Central memory CD8-positive, alpha-beta T cell (primary cell): ENCODE results near the gene ELF1.

Experiments
- ATAC-seq: fragments of 150-1000 bp; cut with Tn5 transposase; replicated peaks from 2 replicates; pipeline ENCODE4 v1.10.0; 2022; ENCODE audit warnings: mild to moderate bottlenecking, moderate FRiP score, moderate number of reproducible peaks; ENCODE audit not compliant: poor library complexity, severe bottlenecking; ENCODE audit errors: extremely low read depth
- DNase-seq, 2 donors: peaks; one replicate each; pipeline ENCODE4 v3.0.0; 2021; ENCODE audit warnings: low spot score in 2 of 2
- H3K27ac Mint-ChIP-seq: one replicate; pipeline ENCODE4 v1.8.0; 2022; ENCODE audit warnings: low read depth, mild to moderate bottlenecking, moderate library complexity, mixed read lengths
- H3K27me3 Mint-ChIP-seq: one replicate; pipeline ENCODE4 v1.8.0; 2022; ENCODE audit warnings: mixed read lengths
- H3K36me3 Mint-ChIP-seq: one replicate; pipeline ENCODE4 v1.8.0; 2022; ENCODE audit warnings: mild to moderate bottlenecking, moderate library complexity, mixed read lengths; ENCODE audit not compliant: insufficient read depth
- H3K4me1 Mint-ChIP-seq: one replicate; pipeline ENCODE4 v1.8.0; 2022; ENCODE audit warnings: mixed read lengths
- H3K4me3 Mint-ChIP-seq: one replicate; pipeline ENCODE4 v1.8.0; 2022; ENCODE audit warnings: mild to moderate bottlenecking, moderate library complexity, mixed read lengths
- H3K9me3 Mint-ChIP-seq: one replicate; pipeline ENCODE4 v1.8.0; 2022; ENCODE audit warnings: mixed read lengths

The ELF1 gene

GRCh38 chr13:41019011-41019487, at the start of gene ELF1:
Gene ELF1, minus strand, starts transcription at chr13:41019316. Its CDS starts 37,262 bp downstream, at chr13:40982054.
- peak in 1 of 2 donors; percentile 44 for DNase-seq
- Mint-ChIP-seq H3K4me3 (peak within 1 kb of the TSS; percentile 81), H3K27ac (peak within 1 kb of the TSS; percentile 100), H3K27me3 (no peaks in the 10 kb centered on the region), H3K36me3 (peaks cover 10% of the 10 kb centered on the region), H3K9me3 (no peaks in the 10 kb centered on the region), H3K4me1 (peaks cover 48% of the 10 kb centered on the region)
- peak; percentile 91 for ATAC-seq

DNA sequence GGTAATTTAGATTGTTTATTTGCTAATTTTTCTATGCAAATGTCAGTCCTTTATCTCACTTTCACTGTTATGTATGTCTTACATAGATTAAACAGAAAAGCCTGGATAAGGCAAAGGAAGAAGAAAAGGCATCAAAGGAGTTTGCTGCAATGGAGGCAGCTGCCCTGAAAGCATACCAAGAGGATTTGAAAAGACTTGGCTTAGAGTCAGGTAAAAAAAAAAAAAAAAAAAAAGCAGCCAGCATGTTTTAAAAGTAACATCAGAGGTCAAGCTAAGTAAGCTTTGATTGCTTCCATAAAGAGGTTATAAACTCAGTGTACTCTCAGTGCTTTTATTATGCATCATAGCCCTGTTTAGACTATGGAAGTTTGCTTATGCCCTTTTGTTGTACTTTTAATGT, 46.0 kb upstream of the ELF1 start:
- ATAC-seq (no peak), DNase-seq (no peak)

DNA sequence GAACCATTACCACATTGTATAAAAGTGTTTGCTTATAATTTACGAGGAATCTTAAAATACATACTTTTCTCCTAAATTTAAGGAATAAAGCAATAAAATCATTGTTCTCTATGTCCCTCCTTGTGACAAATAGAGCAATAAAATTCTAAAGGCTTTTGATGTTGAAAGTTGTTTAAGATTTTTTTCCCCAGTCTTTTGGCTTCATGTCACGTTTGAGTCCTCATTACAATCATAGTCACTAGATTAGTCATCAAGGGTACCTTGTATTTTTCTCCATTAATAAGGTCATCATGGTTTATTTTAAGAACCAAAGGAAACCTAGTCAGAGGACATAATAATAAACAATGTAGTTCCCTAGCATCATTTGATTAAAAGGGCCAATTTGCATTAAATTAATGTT, 45.4 kb upstream of the ELF1 start:
- Mint-ChIP-seq H3K36me3 (peaks cover 59% of the 10 kb centered on the region), H3K27me3 (no peaks in the 10 kb centered on the region), H3K4me3 (no peak overlapping the region), H3K9me3 (no peaks in the 10 kb centered on the region), H3K4me1 (peaks cover 28% of the 10 kb centered on the region), H3K27ac (no peak overlapping the region)
- DNase-seq (no peak), ATAC-seq (no peak)

More for the DNA sequence above, 46.0 kb upstream of the ELF1 start:
- Mint-ChIP-seq H3K4me3 (no peak overlapping the region), H3K36me3 (peaks cover 58% of the 10 kb centered on the region), H3K4me1 (peaks cover 24% of the 10 kb centered on the region), H3K27ac (no peak overlapping the region), H3K9me3 (no peaks in the 10 kb centered on the region), H3K27me3 (no peaks in the 10 kb centered on the region)

DNA sequence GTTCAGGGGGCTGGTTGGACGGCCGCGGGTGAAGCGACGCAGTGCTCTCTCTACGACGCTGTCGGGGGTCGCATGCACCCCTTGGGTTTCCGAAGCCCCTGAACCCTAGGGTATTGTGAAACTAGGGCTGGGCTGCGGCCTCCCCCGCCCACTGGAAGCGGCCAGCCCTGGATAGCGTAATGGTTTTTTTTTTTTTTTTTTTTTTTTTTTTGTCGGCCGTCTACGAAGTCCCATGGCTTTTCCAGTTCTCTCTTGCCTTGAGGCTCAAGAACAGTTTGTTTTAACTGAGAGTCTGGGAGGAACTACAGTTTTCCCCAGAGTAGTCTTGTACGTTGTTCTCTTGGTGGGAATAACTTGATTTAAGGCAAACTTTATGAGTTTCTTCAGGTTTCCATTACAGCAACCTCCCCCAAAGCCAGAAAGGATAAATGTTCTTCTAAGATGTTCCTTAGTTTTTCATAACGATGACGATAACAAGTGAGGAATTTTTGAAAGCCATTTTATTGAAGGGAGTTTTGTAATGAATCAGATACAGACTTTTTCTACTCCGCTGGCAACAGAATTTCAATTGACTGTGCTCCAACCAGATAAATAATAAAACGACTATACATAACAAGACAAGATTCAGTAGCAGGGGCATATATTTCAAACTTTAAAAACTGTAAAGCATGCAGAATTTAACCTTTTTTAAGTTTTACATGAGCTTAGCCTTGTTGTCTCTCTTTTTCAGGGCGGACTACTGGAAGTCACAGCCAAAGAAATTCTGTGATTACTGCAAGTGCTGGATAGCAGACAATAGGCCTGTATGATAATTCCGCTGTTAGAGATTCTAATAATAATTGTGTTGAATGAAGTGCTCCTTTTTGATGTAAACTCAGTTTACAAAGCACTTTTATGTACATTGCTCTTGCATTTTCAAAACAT, 43.1 kb upstream of the ELF1 start:
- Mint-ChIP-seq H3K27me3 (no peaks in the 10 kb centered on the region), H3K36me3 (peaks cover 51% of the 10 kb centered on the region), H3K9me3 (no peaks in the 10 kb centered on the region), H3K27ac (peak overlapping the region; percentile 99), H3K4me3 (peak overlapping the region; percentile 100), H3K4me1 (peaks cover 40% of the 10 kb centered on the region)
- DNase-seq (no peak), ATAC-seq (peak; percentile 7)

DNA sequence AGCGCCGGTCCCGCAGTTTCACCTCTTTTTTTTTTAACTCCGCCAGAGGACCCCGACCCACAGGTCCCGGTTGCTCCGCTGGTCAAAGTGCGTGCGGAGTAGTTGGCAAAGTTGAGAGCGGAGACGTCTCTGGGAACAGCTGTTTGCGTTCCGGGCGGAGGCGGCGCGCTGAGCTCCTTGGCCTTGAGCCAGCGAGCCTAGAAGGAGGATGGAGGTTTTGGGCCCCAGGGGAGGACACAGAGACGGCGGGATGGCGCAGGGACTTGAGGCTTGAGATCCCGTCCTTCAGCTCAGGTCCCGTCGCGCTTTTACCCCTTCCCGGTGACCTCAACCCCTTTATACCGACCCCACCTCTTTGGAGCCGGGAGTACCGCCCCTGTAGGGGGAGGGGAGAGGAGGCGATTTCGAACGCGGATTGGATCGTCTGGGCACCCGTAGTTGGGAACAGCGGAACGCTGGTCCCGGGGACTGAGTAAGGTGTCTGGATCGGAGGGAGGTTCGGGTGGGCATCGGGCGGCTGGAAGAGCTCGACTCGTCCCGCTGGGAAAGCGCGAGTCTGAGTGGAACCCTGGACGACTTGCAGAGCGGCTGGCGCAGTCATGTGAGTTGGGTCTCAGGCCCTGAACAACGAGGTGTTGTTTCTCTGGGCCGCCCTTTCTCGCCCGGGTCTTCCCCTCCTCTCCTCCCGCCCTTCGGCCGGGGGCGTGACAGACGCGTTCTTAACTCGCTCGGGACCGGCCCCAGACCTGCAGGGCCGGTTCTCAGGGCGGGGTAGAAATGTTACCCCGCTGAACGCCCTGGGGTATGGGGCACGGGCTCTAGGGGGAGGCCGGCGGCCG, 42.2 kb upstream of the ELF1 start, which contains the start of gene WBP4:
TSS of gene WBP4 (plus strand) at position 435 of the 839 bp plus-strand sequence. CDS start at position 600, 165 bp downstream.
- no peaks in the 10 kb centered on the region for H3K9me3 Mint-ChIP-seq
- H3K4me1 Mint-ChIP-seq: peaks cover 45% of the 10 kb centered on the region
- DNase-seq (peak; percentile 81 to 83), ATAC-seq (peak; percentile 61)
- peak within 1 kb of the TSS; percentile 99 for H3K27ac Mint-ChIP-seq
- H3K4me3 Mint-ChIP-seq: peak within 1 kb of the TSS; percentile 100
- H3K36me3 Mint-ChIP-seq: peaks cover 42% of the 10 kb centered on the region
- H3K27me3 Mint-ChIP-seq: no peaks in the 10 kb centered on the region

DNA sequence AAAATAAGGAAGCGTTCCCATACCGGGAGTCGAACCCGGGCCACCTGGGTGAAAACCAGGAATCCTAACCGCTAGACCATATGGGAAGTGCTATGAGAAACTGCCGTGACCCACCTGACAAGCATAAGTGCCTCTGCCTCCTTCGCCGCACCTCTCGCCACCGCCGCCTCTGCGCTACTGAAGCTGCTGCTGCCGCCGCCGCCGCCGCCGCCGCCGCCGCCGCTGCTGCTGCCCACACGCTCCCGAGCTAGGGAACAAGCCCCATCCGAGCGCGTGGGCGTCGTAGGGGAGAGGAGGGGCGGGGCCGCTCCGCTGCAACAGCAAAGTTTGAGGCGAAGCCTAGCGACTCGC, 41.6 kb upstream of the ELF1 start:
- Mint-ChIP-seq H3K27me3 (no peaks in the 10 kb centered on the region), H3K4me3 (peak overlapping the region; percentile 100), H3K27ac (peak overlapping the region; percentile 99), H3K9me3 (no peaks in the 10 kb centered on the region), H3K36me3 (peaks cover 38% of the 10 kb centered on the region), H3K4me1 (peaks cover 49% of the 10 kb centered on the region)
- DNase-seq: peak; percentile 65 to 78
- ATAC-seq: peak; percentile 74

DNA sequence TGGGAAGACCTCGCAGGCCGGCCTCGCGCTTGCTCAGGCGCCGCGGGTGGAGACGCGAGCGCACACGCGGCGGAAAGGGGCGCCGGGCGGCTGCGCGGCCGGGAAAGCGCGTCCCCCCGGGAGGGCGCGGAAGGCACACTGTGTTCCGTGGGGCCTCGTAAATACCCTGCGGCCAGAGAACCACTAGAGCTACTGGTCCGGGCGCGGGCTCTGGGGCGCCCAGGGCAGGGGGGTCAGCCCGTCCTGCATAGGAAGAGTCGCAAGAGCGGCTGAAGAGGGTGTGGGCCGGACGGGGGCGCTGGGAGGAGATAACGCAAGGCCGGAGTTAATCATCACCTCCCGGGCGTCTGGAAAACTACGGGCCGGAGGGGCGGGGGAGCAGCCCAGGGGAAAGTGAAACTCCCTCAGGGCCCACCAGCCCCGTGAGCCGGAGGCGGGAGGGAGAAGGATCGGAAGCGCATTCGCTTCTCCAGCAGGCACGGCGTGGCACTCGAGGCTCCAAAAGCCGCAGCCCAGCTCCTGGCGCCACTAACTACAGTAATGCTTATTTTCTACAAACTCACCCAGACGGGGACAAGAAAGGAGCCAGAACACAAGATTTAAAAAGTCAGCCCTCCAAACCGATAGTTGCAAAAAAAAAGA, 41.1 kb upstream of the ELF1 start:
- ATAC-seq: peak; percentile 24
- peaks cover 52% of the 10 kb centered on the region for H3K4me1 Mint-ChIP-seq
- peaks cover 33% of the 10 kb centered on the region for H3K36me3 Mint-ChIP-seq
- peak; percentile 39 to 41 for DNase-seq
- H3K9me3 Mint-ChIP-seq: no peaks in the 10 kb centered on the region
- peak overlapping the region; percentile 99 for H3K27ac Mint-ChIP-seq
- H3K4me3 Mint-ChIP-seq: peak overlapping the region; percentile 100
- H3K27me3 Mint-ChIP-seq: no peaks in the 10 kb centered on the region

DNA sequence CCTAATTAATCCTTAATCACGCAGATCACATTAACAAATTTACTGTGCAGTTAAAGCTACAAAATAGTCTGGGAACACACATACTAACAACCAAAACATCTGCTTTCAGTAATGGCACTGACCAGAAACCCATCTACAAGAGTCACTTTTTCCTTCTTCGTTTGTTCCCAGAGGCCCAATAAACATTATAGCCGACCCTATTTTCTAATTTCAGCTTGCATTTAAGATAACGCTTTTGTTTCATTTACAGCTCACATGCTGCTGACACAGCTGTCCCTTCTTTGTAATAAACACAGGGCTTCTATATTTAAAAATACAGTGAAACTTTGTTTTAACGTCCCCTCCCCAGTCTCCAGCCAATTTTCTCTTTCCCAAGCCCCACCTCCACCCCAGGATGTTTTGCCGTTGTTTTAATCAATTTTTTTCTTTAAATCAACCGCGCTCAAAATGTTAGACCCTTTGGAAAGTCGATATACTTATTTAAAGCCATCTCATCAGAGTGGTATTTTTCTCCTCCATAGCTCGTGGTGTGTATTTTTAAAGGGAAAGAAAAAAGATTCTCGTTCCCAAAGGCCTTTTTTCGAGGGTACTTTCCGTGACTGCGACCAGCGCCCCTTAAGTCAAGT, 40.5 kb upstream of the ELF1 start:
- Mint-ChIP-seq H3K4me1 (peaks cover 59% of the 10 kb centered on the region), H3K4me3 (peak overlapping the region; percentile 100), H3K27me3 (no peaks in the 10 kb centered on the region), H3K27ac (peak overlapping the region; percentile 99), H3K36me3 (peaks cover 32% of the 10 kb centered on the region), H3K9me3 (no peaks in the 10 kb centered on the region)
- ATAC-seq: no peak
- no peak for DNase-seq

DNA sequence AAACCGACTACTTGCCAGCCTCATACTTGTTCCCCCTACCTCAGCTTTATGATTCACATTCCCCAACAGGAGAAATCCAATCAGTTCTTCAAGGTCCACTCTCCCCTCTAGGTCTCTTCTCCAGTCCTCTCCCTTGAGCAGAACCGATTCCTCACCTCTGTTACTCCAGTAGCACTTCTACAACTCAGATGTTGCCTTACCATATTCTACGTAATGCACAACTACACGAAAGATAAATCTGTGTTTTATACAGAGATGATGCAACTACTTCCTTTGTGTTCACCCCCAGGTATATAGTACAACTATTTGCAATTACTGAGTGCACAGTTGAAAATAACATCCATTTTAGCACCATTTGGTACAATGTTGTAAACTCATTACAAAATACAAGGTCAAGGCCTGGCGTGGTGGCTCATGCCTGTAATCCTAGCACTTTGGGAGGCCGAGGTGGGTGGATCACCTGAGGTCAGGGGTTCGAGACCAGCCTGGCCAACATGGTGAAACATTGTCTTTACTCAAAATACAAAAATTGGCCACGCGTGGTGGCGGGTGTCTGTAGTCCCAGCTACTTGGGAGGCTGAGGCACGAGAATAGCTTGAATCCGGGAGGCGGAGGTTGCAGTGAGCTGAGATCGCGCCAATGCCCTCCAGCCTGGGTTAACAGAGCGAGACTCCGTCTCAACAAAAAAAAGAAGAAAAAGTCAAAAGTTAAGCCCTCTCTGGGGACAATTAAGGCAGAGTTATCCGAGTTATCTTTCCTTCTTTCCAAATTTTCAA, 39.4 kb upstream of the ELF1 start:
- Mint-ChIP-seq H3K9me3 (no peaks in the 10 kb centered on the region), H3K27ac (no peak overlapping the region), H3K36me3 (peaks cover 32% of the 10 kb centered on the region), H3K4me1 (peaks cover 57% of the 10 kb centered on the region), H3K4me3 (peak overlapping the region; percentile 100), H3K27me3 (no peaks in the 10 kb centered on the region)
- ATAC-seq: no peak
- DNase-seq: no peak

GRCh38 chr13:41056826-41057711, 38.0 kb upstream of the ELF1 start:
- H3K27me3 Mint-ChIP-seq: no peaks in the 10 kb centered on the region
- peaks cover 51% of the 10 kb centered on the region for H3K4me1 Mint-ChIP-seq
- no peak overlapping the region for H3K4me3 Mint-ChIP-seq
- DNase-seq: no peak
- peaks cover 30% of the 10 kb centered on the region for H3K36me3 Mint-ChIP-seq
- no peaks in the 10 kb centered on the region for H3K9me3 Mint-ChIP-seq
- no peak for ATAC-seq
- no peak overlapping the region for H3K27ac Mint-ChIP-seq

- no peak for ATAC-seq
Measured at GRCh38 chr13:41056194-41056593, 37.1 kb upstream of the ELF1 start.

More at GRCh38 chr13:41056194-41056593, 37.1 kb upstream of the ELF1 start:
- H3K4me3 Mint-ChIP-seq: no peak overlapping the region
- no peaks in the 10 kb centered on the region for H3K9me3 Mint-ChIP-seq
- peaks cover 21% of the 10 kb centered on the region for H3K36me3 Mint-ChIP-seq
- peaks cover 48% of the 10 kb centered on the region for H3K4me1 Mint-ChIP-seq
- H3K27ac Mint-ChIP-seq: no peak overlapping the region
- DNase-seq: no peak
- no peaks in the 10 kb centered on the region for H3K27me3 Mint-ChIP-seq
